Measurements from ENCODE around the gene OR2D2. TPM values are rescaled to one million over a fixed set of nuclear protein-coding genes. Genes with fewer than 3 reads are reported as not detected.

Gene OR2D2, protein sequence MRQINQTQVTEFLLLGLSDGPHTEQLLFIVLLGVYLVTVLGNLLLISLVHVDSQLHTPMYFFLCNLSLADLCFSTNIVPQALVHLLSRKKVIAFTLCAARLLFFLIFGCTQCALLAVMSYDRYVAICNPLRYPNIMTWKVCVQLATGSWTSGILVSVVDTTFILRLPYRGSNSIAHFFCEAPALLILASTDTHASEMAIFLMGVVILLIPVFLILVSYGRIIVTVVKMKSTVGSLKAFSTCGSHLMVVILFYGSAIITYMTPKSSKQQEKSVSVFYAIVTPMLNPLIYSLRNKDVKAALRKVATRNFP
- polyA plus RNA-seq (2013, experiment 1 of 2): not detected
- polyA plus RNA-seq (2013, experiment 2 of 2): not detected

DNA sequence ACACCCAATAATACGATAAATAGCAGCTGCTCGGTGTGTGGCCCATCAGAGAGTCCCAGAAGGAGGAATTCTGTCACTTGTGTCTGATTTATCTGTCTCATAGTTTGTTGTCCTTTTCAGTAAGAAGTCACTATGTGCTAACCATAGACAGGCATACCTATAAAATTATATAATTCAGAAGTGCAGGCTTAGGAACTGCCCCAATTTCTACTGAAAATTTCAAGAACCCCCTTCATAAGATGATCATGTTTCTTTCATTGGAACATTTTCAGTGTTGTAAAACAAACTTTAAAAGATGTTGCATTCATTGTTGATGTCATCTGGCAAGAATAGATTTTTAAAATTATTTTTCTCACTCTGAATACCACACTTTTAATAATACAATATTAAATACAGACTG, at the start of gene OR2D2:
Gene OR2D2, minus strand, starts transcription at position 101 of the 400 bp plus-strand sequence. Its CDS starts 0 bp downstream, at position 101.
- H2AK5ac ChIP-seq (ENCODE audit: low read length, severe bottlenecking): no peak within 1 kb of the TSS
- H3K4me2 ChIP-seq (ENCODE audit: low read length, poor library complexity, severe bottlenecking): no peak within 1 kb of the TSS
- no peak within 1 kb of the TSS for H2BK120ac ChIP-seq (ENCODE audit: low read depth, low read length)
- no peaks in the 10 kb centered on the region for H3K36me3 ChIP-seq (ENCODE audit: control insufficient read depth in 1 of 2, insufficient read depth in 2 of 2, low read depth in 1 of 2, low read length in 2 of 2)
- H2BK12ac ChIP-seq (ENCODE audit: low read length in 2 of 2): no peak within 1 kb of the TSS
- H3K18ac ChIP-seq (ENCODE audit: low read depth in 1 of 2, low read length in 2 of 2): no peak within 1 kb of the TSS
- H3K9me3 ChIP-seq (ENCODE audit: control insufficient read depth, low read length): peaks cover 3% of the 10 kb centered on the region
- WGBS: 66% methylated on average over 2 of the region's 2 CpGs
- H3K14ac ChIP-seq (ENCODE audit: low read length in 2 of 2): no peak within 1 kb of the TSS
- H3K79me1 ChIP-seq (replicated peaks; ENCODE audit: low read length, poor library complexity, severe bottlenecking): no peaks in the 10 kb centered on the region
- no peak within 1 kb of the TSS for H3K4ac ChIP-seq (ENCODE audit: low read depth in 1 of 2, low read length in 2 of 2)
- H2BK15ac ChIP-seq (ENCODE audit: low read depth, poor library complexity, severe bottlenecking): no peak within 1 kb of the TSS
- H4K8ac ChIP-seq (ENCODE audit: low read length): no peak within 1 kb of the TSS
- H3K4me1 ChIP-seq (ENCODE audit: control insufficient read depth, insufficient read depth, low read depth, low read length): no peaks in the 10 kb centered on the region
- no peak for DNase-seq
- no peak within 1 kb of the TSS for H3K9ac ChIP-seq (ENCODE audit: low read length)
- H3K27me3 ChIP-seq (ENCODE audit: control insufficient read depth in 1 of 2, insufficient read depth in 1 of 2, low read length in 2 of 2): no peaks in the 10 kb centered on the region
- no peak within 1 kb of the TSS for H3K27ac ChIP-seq (ENCODE audit: low read length, poor library complexity, severe bottlenecking)
- H3K23ac ChIP-seq (ENCODE audit: low read length in 2 of 2): no peak within 1 kb of the TSS
- no peak within 1 kb of the TSS for H4K91ac ChIP-seq (ENCODE audit: low read length)
- H2AFZ ChIP-seq (ENCODE audit: low read depth, low read length): no peak within 1 kb of the TSS
- H3K4me3 ChIP-seq (ENCODE audit: insufficient read depth in 1 of 2, low read depth in 1 of 2, low read length in 2 of 2): no peak within 1 kb of the TSS
- no peak within 1 kb of the TSS for H2BK5ac ChIP-seq (ENCODE audit: low read depth, low read length, poor library complexity, severe bottlenecking)

DNA sequence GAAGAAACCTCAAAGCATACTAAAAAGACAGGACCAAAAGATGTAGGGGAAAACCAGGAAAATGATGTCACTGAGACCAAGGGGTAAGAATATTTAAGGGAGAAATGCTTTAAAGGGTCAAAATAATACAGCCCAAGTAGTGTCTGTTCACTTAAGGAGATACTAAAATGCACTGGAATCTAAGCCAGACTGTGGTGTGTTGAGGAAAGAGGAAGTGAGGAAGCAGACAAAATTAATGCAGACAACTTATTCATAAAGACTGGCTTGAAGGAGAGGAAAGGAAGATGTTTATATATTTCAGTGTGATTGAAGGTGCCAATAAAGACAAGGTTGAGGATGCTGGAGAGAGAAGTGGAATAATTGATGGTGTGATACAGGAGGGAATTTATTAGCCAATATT, 49.7 kb upstream of the OR2D2 start:
- Histone ChIP-seq H3K14ac (ENCODE audit: low read length in 2 of 2) (no peak overlapping the region), H3K79me1 (replicated peaks; ENCODE audit: low read length, poor library complexity, severe bottlenecking) (no peaks in the 10 kb centered on the region), H3K27ac (ENCODE audit: low read length, poor library complexity, severe bottlenecking) (no peak overlapping the region), H3K9ac (ENCODE audit: low read length) (no peak overlapping the region), H2AK5ac (ENCODE audit: low read length, severe bottlenecking) (no peak overlapping the region), H3K4me2 (ENCODE audit: low read length, poor library complexity, severe bottlenecking) (no peak overlapping the region), H3K36me3 (ENCODE audit: control insufficient read depth in 1 of 2, insufficient read depth in 2 of 2, low read depth in 1 of 2, low read length in 2 of 2) (no peaks in the 10 kb centered on the region), H3K18ac (ENCODE audit: low read depth in 1 of 2, low read length in 2 of 2) (no peak overlapping the region), H3K4me3 (ENCODE audit: insufficient read depth in 1 of 2, low read depth in 1 of 2, low read length in 2 of 2) (no peak overlapping the region), H2BK12ac (ENCODE audit: low read length in 2 of 2) (no peak overlapping the region), H2BK5ac (ENCODE audit: low read depth, low read length, poor library complexity, severe bottlenecking) (no peak overlapping the region), H2BK120ac (ENCODE audit: low read depth, low read length) (no peak overlapping the region), H2AFZ (ENCODE audit: low read depth, low read length) (no peak overlapping the region), H3K23ac (ENCODE audit: low read length in 2 of 2) (no peak overlapping the region), H3K27me3 (ENCODE audit: control insufficient read depth in 1 of 2, insufficient read depth in 1 of 2, low read length in 2 of 2) (no peaks in the 10 kb centered on the region), H3K9me3 (ENCODE audit: control insufficient read depth, low read length) (no peaks in the 10 kb centered on the region), H3K4me1 (ENCODE audit: control insufficient read depth, insufficient read depth, low read depth, low read length) (no peaks in the 10 kb centered on the region), H3K4ac (ENCODE audit: low read depth in 1 of 2, low read length in 2 of 2) (no peak overlapping the region), H4K91ac (ENCODE audit: low read length) (no peak overlapping the region), H4K8ac (ENCODE audit: low read length) (no peak overlapping the region), H2BK15ac (ENCODE audit: low read depth, poor library complexity, severe bottlenecking) (no peak overlapping the region)
- no peak for DNase-seq

DNA sequence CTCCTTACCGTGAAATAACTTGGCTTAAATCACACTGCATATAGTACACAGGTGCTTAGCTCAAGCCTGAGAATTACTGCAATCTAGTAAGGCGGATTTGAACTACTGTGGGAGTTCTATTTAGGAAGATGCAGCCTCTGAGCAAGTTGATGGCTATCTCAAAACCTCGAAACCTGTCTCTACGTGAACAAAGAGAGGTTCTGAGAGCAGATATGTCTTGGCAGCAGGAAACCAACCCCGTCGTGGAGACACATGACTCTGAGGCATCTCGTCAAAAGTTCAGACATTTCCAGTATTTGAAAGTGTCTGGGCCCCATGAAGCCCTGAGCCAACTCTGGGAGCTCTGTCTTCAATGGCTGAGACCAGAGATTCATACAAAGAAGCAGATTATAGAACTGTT, 39.8 kb upstream of the OR2D2 start:
- Histone ChIP-seq H3K79me1 (replicated peaks; ENCODE audit: low read length, poor library complexity, severe bottlenecking) (peaks cover 4% of the 10 kb centered on the region), H2AFZ (ENCODE audit: low read depth, low read length) (no peak overlapping the region), H3K27ac (ENCODE audit: low read length, poor library complexity, severe bottlenecking) (no peak overlapping the region), H2AK5ac (ENCODE audit: low read length, severe bottlenecking) (no peak overlapping the region), H3K9ac (ENCODE audit: low read length) (no peak overlapping the region), H3K23ac (ENCODE audit: low read length in 2 of 2) (no peak overlapping the region), H4K91ac (ENCODE audit: low read length) (no peak overlapping the region), H3K36me3 (ENCODE audit: control insufficient read depth in 1 of 2, insufficient read depth in 2 of 2, low read depth in 1 of 2, low read length in 2 of 2) (no peaks in the 10 kb centered on the region), H3K4me1 (ENCODE audit: control insufficient read depth, insufficient read depth, low read depth, low read length) (no peaks in the 10 kb centered on the region), H2BK15ac (ENCODE audit: low read depth, poor library complexity, severe bottlenecking) (no peak overlapping the region), H3K14ac (ENCODE audit: low read length in 2 of 2) (no peak overlapping the region), H3K9me3 (ENCODE audit: control insufficient read depth, low read length) (no peaks in the 10 kb centered on the region), H4K8ac (ENCODE audit: low read length) (no peak overlapping the region), H2BK120ac (ENCODE audit: low read depth, low read length) (no peak overlapping the region), H3K4me3 (ENCODE audit: insufficient read depth in 1 of 2, low read depth in 1 of 2, low read length in 2 of 2) (no peak overlapping the region), H3K4ac (ENCODE audit: low read depth in 1 of 2, low read length in 2 of 2) (no peak overlapping the region), H3K27me3 (ENCODE audit: control insufficient read depth in 1 of 2, insufficient read depth in 1 of 2, low read length in 2 of 2) (no peaks in the 10 kb centered on the region), H3K4me2 (ENCODE audit: low read length, poor library complexity, severe bottlenecking) (no peak overlapping the region), H3K18ac (ENCODE audit: low read depth in 1 of 2, low read length in 2 of 2) (no peak overlapping the region), H2BK12ac (ENCODE audit: low read length in 2 of 2) (no peak overlapping the region), H2BK5ac (ENCODE audit: low read depth, low read length, poor library complexity, severe bottlenecking) (no peak overlapping the region)
- DNase-seq: no peak
- 95% methylated on average over 6 of the region's 7 CpGs for WGBS

DNA sequence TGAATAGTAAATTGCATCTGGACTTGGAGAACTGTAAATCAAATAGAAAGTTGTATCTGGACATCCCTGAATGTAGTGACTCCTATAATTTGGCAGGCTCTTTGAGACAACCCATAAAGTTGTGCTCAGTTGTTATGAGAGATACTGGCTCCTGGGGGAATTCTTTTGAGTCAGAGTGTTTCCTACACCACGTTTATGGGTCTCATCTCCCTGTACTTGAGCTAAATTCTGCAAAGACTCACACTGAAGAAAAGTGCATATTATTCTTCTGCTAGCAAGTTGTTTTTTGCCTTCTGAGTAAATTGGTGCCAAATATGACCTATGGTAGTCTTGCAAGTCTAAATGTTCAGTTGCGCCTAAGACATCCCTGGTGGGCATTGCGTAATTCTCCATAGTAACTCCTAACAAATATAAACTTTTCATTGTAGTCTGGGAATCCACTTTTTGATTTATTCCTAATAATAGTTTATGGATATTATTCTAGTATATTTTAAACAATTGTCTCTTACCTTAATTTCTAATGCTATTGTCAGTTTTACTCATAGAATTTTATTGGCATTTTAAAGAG, 38.9 kb upstream of the OR2D2 start:
- no peak overlapping the region for H4K8ac ChIP-seq (ENCODE audit: low read length)
- H4K91ac ChIP-seq (ENCODE audit: low read length): no peak overlapping the region
- no peak overlapping the region for H2BK15ac ChIP-seq (ENCODE audit: low read depth, poor library complexity, severe bottlenecking)
- no peak overlapping the region for H3K4me2 ChIP-seq (ENCODE audit: low read length, poor library complexity, severe bottlenecking)
- no peak overlapping the region for H2AK5ac ChIP-seq (ENCODE audit: low read length, severe bottlenecking)
- DNase-seq: peak; percentile 4
- no peak overlapping the region for H3K23ac ChIP-seq (ENCODE audit: low read length in 2 of 2)
- 83% methylated on average over 1 of the region's 3 CpGs for WGBS
- no peak overlapping the region for H2BK120ac ChIP-seq (ENCODE audit: low read depth, low read length)
- H3K27ac ChIP-seq (ENCODE audit: low read length, poor library complexity, severe bottlenecking): no peak overlapping the region
- peak overlapping the region; percentile 52 for H3K9ac ChIP-seq (ENCODE audit: low read length)
- H2BK12ac ChIP-seq (ENCODE audit: low read length in 2 of 2): no peak overlapping the region
- no peaks in the 10 kb centered on the region for H3K9me3 ChIP-seq (ENCODE audit: control insufficient read depth, low read length)
- no peaks in the 10 kb centered on the region for H3K27me3 ChIP-seq (ENCODE audit: control insufficient read depth in 1 of 2, insufficient read depth in 1 of 2, low read length in 2 of 2)
- H3K79me1 ChIP-seq (replicated peaks; ENCODE audit: low read length, poor library complexity, severe bottlenecking): peaks cover 4% of the 10 kb centered on the region
- no peak overlapping the region for H2AFZ ChIP-seq (ENCODE audit: low read depth, low read length)
- no peak overlapping the region for H3K18ac ChIP-seq (ENCODE audit: low read depth in 1 of 2, low read length in 2 of 2)
- H3K14ac ChIP-seq (ENCODE audit: low read length in 2 of 2): no peak overlapping the region
- no peak overlapping the region for H2BK5ac ChIP-seq (ENCODE audit: low read depth, low read length, poor library complexity, severe bottlenecking)
- H3K36me3 ChIP-seq (ENCODE audit: control insufficient read depth in 1 of 2, insufficient read depth in 2 of 2, low read depth in 1 of 2, low read length in 2 of 2): no peaks in the 10 kb centered on the region
- H3K4me1 ChIP-seq (ENCODE audit: control insufficient read depth, insufficient read depth, low read depth, low read length): peaks cover 3% of the 10 kb centered on the region
- no peak overlapping the region for H3K4me3 ChIP-seq (ENCODE audit: insufficient read depth in 1 of 2, low read depth in 1 of 2, low read length in 2 of 2)
- H3K4ac ChIP-seq (ENCODE audit: low read depth in 1 of 2, low read length in 2 of 2): no peak overlapping the region

All from mesenchymal stem cell (in vitro differentiated cells and primary cell).